Endothelial cell of umbilical vein (primary cell): ENCODE measurements around the gene RAPGEF4. TPM values are rescaled to one million over a fixed set of nuclear protein-coding genes. Genes with fewer than 3 reads are reported as not detected.

Experiments used
- BruUV-seq: library from RNA; stranded (reverse); fragments of 400-500 nt; replicated peaks from 2 replicates; lab custom pipeline; 2021; lab: Mats Ljungman, UMichigan
- CTCF ChIA-PET: fragments of 300-600, 350-600 bp; sonication (Branson Sonifier 250); formaldehyde crosslinking; loops from one replicate; lab custom pipeline; 2021; ENCODE audit warnings: antibody characterized with exemption, inconsistent platforms; lab: Charles Lee
- POLR2A ChIA-PET: fragments of 300-600, 350-600 bp; sonication (Branson Sonifier 250); formaldehyde crosslinking; loops from one replicate; lab custom pipeline; 2021; ENCODE audit warnings: antibody characterized with exemption, inconsistent platforms; lab: Charles Lee
- DNase-seq: peaks from one replicate; pipeline ENCODE4 v3.0.0-alpha.2; 2011; ENCODE audit warnings: low read depth, low spot score
- FAIRE-seq: peaks from 2 replicates; lab custom pipeline; 2011; peaks lifted over from hg19 to GRCh38; lab: Jason Lieb, UNC
- H2AFZ ChIP-seq: 2 replicates; pipeline ENCODE4 v1.6.0; 2012; ENCODE audit warnings: low read depth, low read length, control low read depth, inconsistent platforms
- H3K27ac ChIP-seq: 2 replicates; pipeline ENCODE4 v1.5.1; 2011; ENCODE audit warnings: low read depth, mild to moderate bottlenecking, control low read depth, low read length, moderate library complexity; ENCODE audit not compliant: insufficient read depth
- H3K27me3 ChIP-seq, 2 experiments: 2 replicates each; pipeline versions ENCODE4 v1.6.0 to v1.6.1; 2011; ENCODE audit warnings: low read length in 2 of 2, mixed read lengths in 1 of 2; ENCODE audit not compliant: control insufficient read depth in 2 of 2, insufficient read depth in 2 of 2
- H3K36me3 ChIP-seq, 2 experiments: 2 replicates in 1 of 2; 3 replicates in 1 of 2; pipeline ENCODE4 v1.5.1; 2011; ENCODE audit warnings: low read length in 2 of 2, mild to moderate bottlenecking in 1 of 2, moderate library complexity in 1 of 2; ENCODE audit not compliant: control insufficient read depth in 2 of 2, insufficient read depth in 2 of 2; ENCODE audit errors: extremely low read depth in 1 of 2
- H3K4me1 ChIP-seq: 3 replicates; pipeline ENCODE4 v1.5.1; 2011; ENCODE audit warnings: mild to moderate bottlenecking, low read length; ENCODE audit not compliant: control insufficient read depth, insufficient read depth; ENCODE audit errors: extremely low read depth
- H3K4me2 ChIP-seq: 2 replicates; pipeline ENCODE4 v1.6.1; 2011; ENCODE audit warnings: low read length, control low read depth, mixed read lengths; ENCODE audit not compliant: insufficient read depth
- H3K4me3 ChIP-seq, 3 experiments: fragments of 200-600 bp in 1 of 3; sonication (generic), shearing (Covaris generic) in 1 of 3; replicated peaks in 1 of 3; 2 replicates each; pipeline ENCODE4 v1.5.1; 2011 to 2016; ENCODE audit warnings: control low read depth in 3 of 3, low read length in 3 of 3, mild to moderate bottlenecking in 2 of 3, inconsistent platforms in 1 of 3, low read depth in 1 of 3, moderate library complexity in 1 of 3; ENCODE audit not compliant: insufficient read depth in 1 of 3
- H3K79me2 ChIP-seq: 2 replicates; pipeline ENCODE4 v1.6.0; 2012; ENCODE audit warnings: low read length, inconsistent platforms; ENCODE audit not compliant: control insufficient read depth, insufficient read depth
- H3K9ac ChIP-seq: replicated peaks from 2 replicates; pipeline ENCODE3; 2011; ENCODE audit warnings: low read length, control low read depth; ENCODE audit not compliant: insufficient read depth; ENCODE audit errors: extremely low read depth
- H3K9me1 ChIP-seq: replicated peaks from 3 replicates; pipeline ENCODE4 v1.6.0; 2011; ENCODE audit warnings: mild to moderate bottlenecking, low read length; ENCODE audit not compliant: control insufficient read depth, insufficient read depth; ENCODE audit errors: extremely low read depth
- H3K9me3 ChIP-seq: replicated peaks from 2 replicates; pipeline ENCODE4 v1.5.1; 2012; ENCODE audit warnings: low read length, inconsistent platforms; ENCODE audit not compliant: control insufficient read depth, insufficient read depth
- H4K20me1 ChIP-seq: replicated peaks from 2 replicates; pipeline ENCODE3; 2011; ENCODE audit warnings: mild to moderate bottlenecking, low read length; ENCODE audit not compliant: control insufficient read depth, insufficient read depth; ENCODE audit errors: extremely low read depth
- CTCF ChIP-seq, 2 donors: IDR thresholded peaks; 1 replicate in 1 of 2; 2 replicates in 1 of 2; pipeline ENCODE4 v1.5.1; 2011; ENCODE audit warnings: low read length in 2 of 2, mild to moderate bottlenecking in 2 of 2, moderate library complexity in 2 of 2, control low read depth in 1 of 2, inconsistent platforms in 1 of 2, low read depth in 1 of 2; ENCODE audit not compliant: insufficient read depth in 1 of 2; ENCODE audit errors: extremely low read depth in 1 of 2
- EZH2 ChIP-seq: IDR thresholded peaks from 2 replicates; pipeline ENCODE4 v1.6.1; 2012; ENCODE audit warnings: borderline replicate concordance, low read depth, mild to moderate bottlenecking, moderate library complexity, low read length, inconsistent platforms; ENCODE audit not compliant: severe bottlenecking
- FOS ChIP-seq: IDR thresholded peaks from 2 replicates; pipeline ENCODE4 v1.6.1; 2011; ENCODE audit warnings: mild to moderate bottlenecking, low read length, moderate library complexity, borderline replicate concordance; ENCODE audit not compliant: insufficient read depth
- GATA2 ChIP-seq: IDR thresholded peaks from 2 replicates; pipeline ENCODE4 v1.7.0; 2011; ENCODE audit warnings: low read depth, mild to moderate bottlenecking, moderate library complexity, mixed read lengths, low read length; ENCODE audit not compliant: insufficient read length, insufficient read depth
- JUN ChIP-seq: IDR thresholded peaks from 2 replicates; pipeline ENCODE4 v1.6.1; 2011; ENCODE audit warnings: borderline replicate concordance, low read depth; ENCODE audit not compliant: insufficient read length, insufficient read depth
- MAX ChIP-seq: IDR thresholded peaks from 2 replicates; pipeline ENCODE4 v1.6.1; 2011; ENCODE audit not compliant: insufficient read depth, insufficient read length
- MYC ChIP-seq: IDR thresholded peaks from one replicate; pipeline ENCODE4 v1.6.1; 2011; ENCODE audit warnings: mild to moderate bottlenecking, low read depth, low read length
- POLR2A ChIP-seq: IDR thresholded peaks from 2 replicates; pipeline ENCODE4 v1.6.1; 2012; ENCODE audit warnings: low read depth, mild to moderate bottlenecking, control low read depth, low read length
- POLR2AphosphoS5 ChIP-seq: IDR thresholded peaks from 2 replicates; pipeline ENCODE4 v1.6.1; 2012; ENCODE audit warnings: low read depth, mild to moderate bottlenecking, control low read depth, low read length, moderate library complexity; ENCODE audit not compliant: insufficient read depth
- dilution Hi-C: fragments of 300-500 bp; cut with MboI; formaldehyde crosslinking; loops from one replicate; pipeline ENCODE4 v1.15.0; 2019; ENCODE audit warnings: low sequenced_read_pairs; ENCODE audit not compliant: extremely low pct_ligation_motif_present
- intact Hi-C: fragments of 100-400 bp; cut with micrococcal nuclease; formaldehyde crosslinking; loops from one replicate; pipeline ENCODE4 v1.10.0; 2022
- polyA plus RNA-seq, 4 experiments: library from polyadenylated mRNA; depleted of rRNA in 3 of 4; stranded (reverse) in 3 of 4; unstranded in 1 of 4; fragments of >200 nt; gene quantifications; 2 replicates each; pipeline versions ENCODE4 v1.2.1 to v1.2.3, GENCODE V29; 2011 to 2012; ENCODE audit warnings: missing spikeins in 1 of 4
- total RNA-seq: library from RNA; stranded (reverse); gene quantifications from 2 replicates; pipeline ENCODE4 v1.2.3, GENCODE V29; 2021

RAPGEF4 gene
- total and polyA plus RNA-seq, 2 donors (not counting 3 experiments of a cell fraction or from before 2014, with no cell fraction given) = 7.2 to 9.2 TPM

- no peak overlapping the region for H3K9ac ChIP-seq
- H3K4me3 ChIP-seq = no peak overlapping the region
- dilution Hi-C loops = no loop called here
- H3K27me3 ChIP-seq = no peaks in the 10 kb centered on the region
- FAIRE-seq = no peak
- H3K79me2 ChIP-seq = peaks cover 12% of the 10 kb centered on the region
- no peaks in the 10 kb centered on the region for H4K20me1 ChIP-seq
- H3K27ac ChIP-seq = no peak overlapping the region
- POLR2A ChIA-PET = no interaction called here
- CTCF ChIA-PET = no interaction called here
- no peaks in the 10 kb centered on the region for H3K9me1 ChIP-seq
- no peaks in the 10 kb centered on the region for H3K9me3 ChIP-seq
- DNase-seq = no peak
- H3K36me3 ChIP-seq = peaks cover 0 to 3% of the 10 kb centered on the region in 2 experiments
- no peak overlapping the region for H2AFZ ChIP-seq
- no peaks in the 10 kb centered on the region for H3K4me1 ChIP-seq
- intact Hi-C loops = no loop called here
- BruUV-seq = no TSS peak
- H3K4me2 ChIP-seq = no peak overlapping the region
- no peak for TF ChIP-seq POLR2AphosphoS5
- TF ChIP-seq CTCF (IDR thresholded peaks at IDR 0.05; ENCODE audit: extremely low read depth in 1 of 2, insufficient read depth in 1 of 2, low read depth in 1 of 2, low read length in 2 of 2) = no peak
- no peak for TF ChIP-seq FOS
- TF ChIP-seq GATA2 = no peak
- no peak for TF ChIP-seq POLR2A
- TF ChIP-seq EZH2 = no peak
- no peak for TF ChIP-seq MAX
- no peak for TF ChIP-seq MYC
- no peak for TF ChIP-seq JUN
These were observed 352.3 kb downstream of the RAPGEF4 start for GRCh38 chr2:173087793-173088496.
